K562 (cell line): ENCODE measurements around the gene FAM83E. TPM values are rescaled to one million over a fixed set of nuclear protein-coding genes. Genes with fewer than 3 reads are reported as not detected.
A peak's percentile ranks its signal among the peaks of the same experiment; 100 is the strongest.

Experiments
- CREBBP ChIP-seq: IDR thresholded peaks from one replicate; pipeline ENCODE4 v1.6.1; 2012; ENCODE audit warnings: low read depth, mild to moderate bottlenecking, control low read depth, inconsistent platforms, low read length
- GTF2E2 ChIP-seq: fragments of 200-800 bp; sonication (Bioruptor generic); IDR thresholded peaks from 2 replicates; pipeline ENCODE4 v1.6.1; 2016; ENCODE audit warnings: missing genetic modification characterization, missing compliant biosample characterization
- HIVEP1 ChIP-seq: fragments of 250-450 bp; sonication (Bioruptor Pico); IDR thresholded peaks from 2 replicates; pipeline ENCODE4 v1.4.0; 2020; ENCODE audit warnings: mild to moderate bottlenecking
- HNRNPK ChIP-seq: fragments of 200-400 bp; formaldehyde crosslinking; IDR thresholded peaks from one replicate; pipeline ENCODE4 v1.6.1; 2018; ENCODE audit warnings: mild to moderate bottlenecking, low read depth, low read length; ENCODE audit not compliant: poor library complexity, severe bottlenecking
- MXD1 ChIP-seq: fragments of 250-450 bp; sonication (Bioruptor Pico); IDR thresholded peaks from 2 replicates; pipeline ENCODE4 v1.8.0; 2021; ENCODE audit warnings: borderline replicate concordance, mild to moderate bottlenecking, moderate library complexity; ENCODE audit not compliant: poor library complexity, severe bottlenecking
- NEUROD1 ChIP-seq: fragments of 150-350 bp; IDR thresholded peaks from 2 replicates; pipeline ENCODE4 v1.6.1; 2014; ENCODE audit warnings: borderline replicate concordance, low read length, low read depth; ENCODE audit not compliant: partially characterized antibody
- PHF8 ChIP-seq: fragments of 200-600 bp; sonication (generic); IDR thresholded peaks from 2 replicates; pipeline ENCODE4 v1.6.1; 2012; ENCODE audit warnings: mixed run types, mild to moderate bottlenecking, inconsistent platforms, low read length, moderate library complexity, borderline replicate concordance
- PURB ChIP-seq: sonication (generic); formaldehyde crosslinking; IDR thresholded peaks from 2 replicates; pipeline ENCODE4 v1.9.0; 2021; ENCODE audit warnings: low read depth, mild to moderate bottlenecking, missing genetic modification reagents
- SUPT5H ChIP-seq: fragments of 450-650 bp; IDR thresholded peaks from 2 replicates; pipeline ENCODE4 v1.6.1; 2016
- TGIF2 ChIP-seq: sonication (generic); formaldehyde crosslinking; IDR thresholded peaks from 2 replicates; pipeline ENCODE4 v1.8.1; 2022; ENCODE audit warnings: mild to moderate bottlenecking, missing genetic modification reagents, moderate library complexity
- USF2 ChIP-seq: sonication (generic); formaldehyde crosslinking; IDR thresholded peaks from 2 replicates; pipeline ENCODE4 v1.5.0; 2020; ENCODE audit warnings: missing genetic modification reagents
- ZBTB11 ChIP-seq, 3 experiments: fragments of 200-800 bp in 1 of 3; fragments of 250-450 bp in 1 of 3; fragments of 450-650 bp in 1 of 3; sonication (Bioruptor Pico) in 1 of 3; sonication (Bioruptor generic) in 1 of 3; formaldehyde crosslinking in 1 of 3; IDR thresholded peaks; 2 replicates each; pipeline versions ENCODE4 v1.6.1 to v1.8.0; 2016 to 2022; ENCODE audit warnings: mild to moderate bottlenecking in 2 of 3, missing genetic modification characterization in 2 of 3, missing compliant biosample characterization in 1 of 3, moderate library complexity in 1 of 3
- ZNF280A ChIP-seq: fragments of 450-650 bp; IDR thresholded peaks from 2 replicates; pipeline ENCODE4 v1.6.1; 2018; ENCODE audit warnings: mild to moderate bottlenecking, low read depth; ENCODE audit not compliant: partially characterized antibody
- ZNF354B ChIP-seq: fragments of 250-450 bp; sonication (Bioruptor Pico); IDR thresholded peaks from 2 replicates; pipeline ENCODE4 v1.4.0; 2020
- ZNF780A ChIP-seq: fragments of 250-450 bp; sonication (Bioruptor Pico); IDR thresholded peaks from 2 replicates; pipeline ENCODE4 v1.5.0; 2021; ENCODE audit warnings: mild to moderate bottlenecking
- polyA plus RNA-seq, 8 experiments: library from polyadenylated mRNA; depleted of rRNA in 4 of 8; stranded (reverse) in 5 of 8; unstranded in 3 of 8; fragments of >200 nt; fragmentation: Nextera tagmentation in 2 of 8; fragmentation: Illumina TruSeq in 1 of 8; extraction: Ambion mirVana in 2 of 8; extraction: Trizol in 1 of 8; gene quantifications; 2 replicates each; pipeline versions ENCODE4 v1.2.1 to v1.2.3, GENCODE V29; 2011 to 2014; ENCODE audit warnings: inconsistent platforms in 1 of 8, missing spikeins in 1 of 8
- total RNA-seq, 7 experiments: library from RNA; depleted of rRNA in 6 of 7; stranded (reverse); fragments of >200 nt in 6 of 7; fragmentation: Illumina TruSeq in 2 of 7; extraction: Trizol in 2 of 7; gene quantifications; 2 replicates each; pipeline versions ENCODE4 v1.2.1 to v1.2.3, GENCODE V29; 2011 to 2021; ENCODE audit warnings: low replicate concordance in 1 of 7

The FAM83E gene
- total and polyA plus RNA-seq, 9 of the 15 experiments (the other 6 are each of a cell fraction or from before 2014, with no cell fraction given): 0.15 to 0.87 (median 0.29) TPM; not detected in 4

GRCh38 chr19:48633148-48634035, 18.5 kb upstream of the FAM83E start (continued):
- TF ChIP-seq NEUROD1 (no peak), TGIF2 (CRISPR knock-in tag) (no peak), ZBTB11 (CRISPR knock-in tag; IDR thresholded peaks at IDR 0.05) (no peak), HIVEP1 (CRISPR knock-in tag) (no peak), ZNF280A (no peak), MXD1 (no peak), PURB (CRISPR knock-in tag) (no peak), PHF8 (no peak), SUPT5H (no peak), GTF2E2 (tag) (no peak), ZNF780A (CRISPR knock-in tag) (no peak), USF2 (CRISPR knock-in tag) (peak; percentile 32; the same call in 1 of the 2 replicates), CREBBP (no peak), HNRNPK (no peak), ZNF354B (CRISPR knock-in tag) (no peak)
